Measurements from ENCODE around the gene APOBEC3F. TPM values are rescaled to one million over a fixed set of nuclear protein-coding genes. Genes with fewer than 3 reads are reported as not detected.

APOBEC3F gene
- total and polyA plus RNA-seq, 10 of the 15 experiments (the other 5 are each of a cell fraction or from before 2014, with no cell fraction given), result 7.4 to 29.1 (median 12.8) TPM

DNA sequence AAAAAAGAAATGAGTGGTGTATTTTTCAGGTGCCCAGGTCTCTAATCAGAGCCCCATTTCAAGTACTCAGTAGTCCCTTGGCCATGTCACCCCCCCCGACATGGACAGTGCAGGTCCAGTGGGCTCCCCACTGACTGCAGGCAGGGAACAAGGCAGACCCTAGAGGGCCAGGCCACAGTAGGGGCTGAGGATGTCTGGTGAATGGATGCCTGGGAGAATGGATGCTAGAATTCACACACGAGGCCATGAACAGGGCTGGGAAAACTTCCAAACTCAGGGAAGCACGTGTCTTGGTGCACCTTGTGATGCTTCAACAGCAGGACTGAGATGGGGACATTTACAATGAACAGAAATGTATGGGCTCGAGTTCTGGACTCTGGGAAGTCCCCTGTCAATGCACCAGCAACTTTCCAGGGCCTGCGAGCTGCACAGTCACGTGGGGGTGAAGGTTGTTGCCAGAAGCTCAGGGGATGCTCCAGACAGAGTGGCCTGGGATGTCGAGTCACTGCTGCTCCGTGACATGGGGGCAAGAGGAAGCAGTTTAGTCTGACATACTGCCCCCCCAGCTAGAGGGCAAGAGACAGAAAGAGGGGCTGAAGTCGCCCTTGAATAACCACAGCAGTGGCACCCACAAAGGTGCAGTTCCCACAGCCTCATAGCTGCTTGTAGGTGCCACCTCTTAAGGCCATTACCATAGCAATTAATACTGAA lies 39.5 kb downstream of the APOBEC3F start (continued):
- TF ChIP-seq, protein P1, sequence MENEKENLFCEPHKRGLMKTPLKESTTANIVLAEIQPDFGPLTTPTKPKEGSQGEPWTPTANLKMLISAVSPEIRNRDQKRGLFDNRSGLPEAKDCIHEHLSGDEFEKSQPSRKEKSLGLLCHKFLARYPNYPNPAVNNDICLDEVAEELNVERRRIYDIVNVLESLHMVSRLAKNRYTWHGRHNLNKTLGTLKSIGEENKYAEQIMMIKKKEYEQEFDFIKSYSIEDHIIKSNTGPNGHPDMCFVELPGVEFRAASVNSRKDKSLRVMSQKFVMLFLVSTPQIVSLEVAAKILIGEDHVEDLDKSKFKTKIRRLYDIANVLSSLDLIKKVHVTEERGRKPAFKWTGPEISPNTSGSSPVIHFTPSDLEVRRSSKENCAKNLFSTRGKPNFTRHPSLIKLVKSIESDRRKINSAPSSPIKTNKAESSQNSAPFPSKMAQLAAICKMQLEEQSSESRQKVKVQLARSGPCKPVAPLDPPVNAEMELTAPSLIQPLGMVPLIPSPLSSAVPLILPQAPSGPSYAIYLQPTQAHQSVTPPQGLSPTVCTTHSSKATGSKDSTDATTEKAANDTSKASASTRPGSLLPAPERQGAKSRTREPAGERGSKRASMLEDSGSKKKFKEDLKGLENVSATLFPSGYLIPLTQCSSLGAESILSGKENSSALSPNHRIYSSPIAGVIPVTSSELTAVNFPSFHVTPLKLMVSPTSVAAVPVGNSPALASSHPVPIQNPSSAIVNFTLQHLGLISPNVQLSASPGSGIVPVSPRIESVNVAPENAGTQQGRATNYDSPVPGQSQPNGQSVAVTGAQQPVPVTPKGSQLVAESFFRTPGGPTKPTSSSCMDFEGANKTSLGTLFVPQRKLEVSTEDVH (IDR thresholded peaks at IDR 0.05; ENCODE audit: low read depth, partially characterized antibody), result no peak
- TF ChIP-seq RAD51 (IDR thresholded peaks at IDR 0.05), result peak; percentile 91
- no peak for TF ChIP-seq SRF (IDR thresholded peaks at IDR 0.05; ENCODE audit: low read depth in 2 of 2, low read length in 2 of 2)
- TF ChIP-seq MTA3 (IDR thresholded peaks at IDR 0.05; ENCODE audit: borderline replicate concordance, low read length), result no peak
- no peak for TF ChIP-seq YY1 (IDR thresholded peaks at IDR 0.05; ENCODE audit: low read depth, low read length)
- TF ChIP-seq, protein P2, sequence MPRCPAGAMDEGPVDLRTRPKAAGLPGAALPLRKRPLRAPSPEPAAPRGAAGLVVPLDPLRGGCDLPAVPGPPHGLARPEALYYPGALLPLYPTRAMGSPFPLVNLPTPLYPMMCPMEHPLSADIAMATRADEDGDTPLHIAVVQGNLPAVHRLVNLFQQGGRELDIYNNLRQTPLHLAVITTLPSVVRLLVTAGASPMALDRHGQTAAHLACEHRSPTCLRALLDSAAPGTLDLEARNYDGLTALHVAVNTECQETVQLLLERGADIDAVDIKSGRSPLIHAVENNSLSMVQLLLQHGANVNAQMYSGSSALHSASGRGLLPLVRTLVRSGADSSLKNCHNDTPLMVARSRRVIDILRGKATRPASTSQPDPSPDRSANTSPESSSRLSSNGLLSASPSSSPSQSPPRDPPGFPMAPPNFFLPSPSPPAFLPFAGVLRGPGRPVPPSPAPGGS (IDR thresholded peaks at IDR 0.05; ENCODE audit: borderline replicate concordance, insufficient read depth, low read depth, low read length, poor library complexity, severe bottlenecking), result no peak
- TF ChIP-seq RBBP5 (conservative IDR thresholded peaks at IDR 0.05), result no peak
- TF ChIP-seq, protein P3, sequence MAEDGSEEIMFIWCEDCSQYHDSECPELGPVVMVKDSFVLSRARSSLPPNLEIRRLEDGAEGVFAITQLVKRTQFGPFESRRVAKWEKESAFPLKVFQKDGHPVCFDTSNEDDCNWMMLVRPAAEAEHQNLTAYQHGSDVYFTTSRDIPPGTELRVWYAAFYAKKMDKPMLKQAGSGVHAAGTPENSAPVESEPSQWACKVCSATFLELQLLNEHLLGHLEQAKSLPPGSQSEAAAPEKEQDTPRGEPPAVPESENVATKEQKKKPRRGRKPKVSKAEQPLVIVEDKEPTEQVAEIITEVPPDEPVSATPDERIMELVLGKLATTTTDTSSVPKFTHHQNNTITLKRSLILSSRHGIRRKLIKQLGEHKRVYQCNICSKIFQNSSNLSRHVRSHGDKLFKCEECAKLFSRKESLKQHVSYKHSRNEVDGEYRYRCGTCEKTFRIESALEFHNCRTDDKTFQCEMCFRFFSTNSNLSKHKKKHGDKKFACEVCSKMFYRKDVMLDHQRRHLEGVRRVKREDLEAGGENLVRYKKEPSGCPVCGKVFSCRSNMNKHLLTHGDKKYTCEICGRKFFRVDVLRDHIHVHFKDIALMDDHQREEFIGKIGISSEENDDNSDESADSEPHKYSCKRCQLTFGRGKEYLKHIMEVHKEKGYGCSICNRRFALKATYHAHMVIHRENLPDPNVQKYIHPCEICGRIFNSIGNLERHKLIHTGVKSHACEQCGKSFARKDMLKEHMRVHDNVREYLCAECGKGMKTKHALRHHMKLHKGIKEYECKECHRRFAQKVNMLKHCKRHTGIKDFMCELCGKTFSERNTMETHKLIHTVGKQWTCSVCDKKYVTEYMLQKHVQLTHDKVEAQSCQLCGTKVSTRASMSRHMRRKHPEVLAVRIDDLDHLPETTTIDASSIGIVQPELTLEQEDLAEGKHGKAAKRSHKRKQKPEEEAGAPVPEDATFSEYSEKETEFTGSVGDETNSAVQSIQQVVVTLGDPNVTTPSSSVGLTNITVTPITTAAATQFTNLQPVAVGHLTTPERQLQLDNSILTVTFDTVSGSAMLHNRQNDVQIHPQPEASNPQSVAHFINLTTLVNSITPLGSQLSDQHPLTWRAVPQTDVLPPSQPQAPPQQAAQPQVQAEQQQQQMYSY (CRISPR knock-in tag; IDR thresholded peaks at IDR 0.05), result no peak
- no peak for TF ChIP-seq BCL11A (IDR thresholded peaks at IDR 0.05; ENCODE audit: low read depth, low read length)
- no peak for TF ChIP-seq MYC (IDR thresholded peaks at IDR 0.05; ENCODE audit: insufficient read depth, insufficient read length, insufficient replicate concordance, low read length, severe bottlenecking)
- TF ChIP-seq BMI1 (IDR thresholded peaks at IDR 0.05; ENCODE audit: borderline replicate concordance), result no peak
- TF ChIP-seq NR2C1 (IDR thresholded peaks at IDR 0.05), result no peak
- no peak for TF ChIP-seq JUNB (IDR thresholded peaks at IDR 0.05)
- no peak for TF ChIP-seq ZZZ3 (IDR thresholded peaks at IDR 0.05; ENCODE audit: control insufficient read depth, insufficient read length, low read depth)
- no peak for TF ChIP-seq TCF12 (IDR thresholded peaks at IDR 0.05; ENCODE audit: low read depth, low read length)
- no peak for TF ChIP-seq TAF1 (IDR thresholded peaks at IDR 0.05; ENCODE audit: borderline replicate concordance, low read depth, low read length)
- TF ChIP-seq NBN (IDR thresholded peaks at IDR 0.05), result peak; percentile 42
- TF ChIP-seq, protein P4, sequence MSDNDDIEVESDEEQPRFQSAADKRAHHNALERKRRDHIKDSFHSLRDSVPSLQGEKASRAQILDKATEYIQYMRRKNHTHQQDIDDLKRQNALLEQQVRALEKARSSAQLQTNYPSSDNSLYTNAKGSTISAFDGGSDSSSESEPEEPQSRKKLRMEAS (IDR thresholded peaks at IDR 0.05; ENCODE audit: low read depth, low read length), result no peak
- no peak for TF ChIP-seq ZSCAN29 (IDR thresholded peaks at IDR 0.05)
